ENCODE measurements around the gene ABCA7.
A peak's percentile ranks its signal among the peaks of the same experiment; 100 is the strongest.

Gene ABCA7

GRCh38 chr19:1060689-1061088 lies 20.8 kb downstream of the ABCA7 start:
- no peak for DNase-seq

- no peak for DNase-seq
Measured at GRCh38 chr19:1061987-1062386, 22.1 kb downstream of the ABCA7 start.

GRCh38 chr19:1062387-1063029 lies 22.6 kb downstream of the ABCA7 start:
- DNase-seq = peak; percentile 54

- peak; percentile 70 for DNase-seq
Measured at GRCh38 chr19:1063030-1063908, 23.4 kb downstream of the ABCA7 start.

- no peak for DNase-seq
Measured at GRCh38 chr19:1063909-1064660, 24.2 kb downstream of the ABCA7 start.

- peak; percentile 83 for DNase-seq
Measured at GRCh38 chr19:1064661-1065605, 25.0 kb downstream of the ABCA7 start.

- DNase-seq = no peak
Measured at GRCh38 chr19:1065606-1066109, 25.8 kb downstream of the ABCA7 start.

- DNase-seq = no peak
Measured at GRCh38 chr19:1066251-1066747, 26.4 kb downstream of the ABCA7 start.

- DNase-seq = peak; percentile 91
Measured at GRCh38 chr19:1066748-1067340, 26.9 kb downstream of the ABCA7 start, which contains the start of gene ARHGAP45. Gene ARHGAP45, plus strand, starts transcription at chr19:1067167. Its CDS starts 239 bp downstream, at chr19:1067406.

GRCh38 chr19:1067341-1067957 lies 27.5 kb downstream of the ABCA7 start:
- no peak for DNase-seq

GRCh38 chr19:1068009-1069001 lies 28.4 kb downstream of the ABCA7 start:
- DNase-seq = peak; percentile 86

- DNase-seq = peak; percentile 91
Measured at GRCh38 chr19:1069009-1069779, 29.3 kb downstream of the ABCA7 start.

GRCh38 chr19:1070576-1070930 lies 30.6 kb downstream of the ABCA7 start:
- no peak for DNase-seq

- DNase-seq = no peak
Measured at GRCh38 chr19:1070931-1071791, 31.3 kb downstream of the ABCA7 start.

- no peak for DNase-seq
Measured at GRCh38 chr19:1072371-1073015, 32.6 kb downstream of the ABCA7 start.

- no peak for DNase-seq
Measured at GRCh38 chr19:1073063-1073955, 33.4 kb downstream of the ABCA7 start.

Measured in activated CD4-positive, alpha-beta T cell treated with anti-CD3 and anti-CD28 coated beads, Interleukin-2, Interleukin-6, amounts not matched to agents 100 ng/mL and 50 ng/mL, durations not matched to agents 16 hours and 8 hours (primary cell).